ENCODE measurements around the gene RAPSN. TPM values are rescaled to one million over a fixed set of nuclear protein-coding genes. Genes with fewer than 3 reads are reported as not detected.

RAPSN gene
- total and polyA plus RNA-seq, 2 of the 8 experiments (the other 6 are each of a cell fraction or from before 2014, with no cell fraction given) = 0.06 to 0.34 TPM

- Histone ChIP-seq H4K91ac (replicated peaks; ENCODE audit: insufficient read length, low read length) (no peak overlapping the region), H3K79me1 (ENCODE audit: low read depth, low read length) (peaks cover 21% of the 10 kb centered on the region), H3K4me2 (ENCODE audit: insufficient read depth in 1 of 2, low read depth in 2 of 2, low read length in 2 of 2) (no peak overlapping the region), H2BK120ac (replicated peaks; ENCODE audit: low read depth, low read length) (no peak overlapping the region), H4K8ac (ENCODE audit: extremely low read depth, insufficient read depth, low read length) (no peak overlapping the region), H3K4me3 (ENCODE audit: extremely low read depth in 1 of 4, insufficient read depth in 2 of 4, low read depth in 3 of 4, low read length in 4 of 4) (no peak overlapping the region), H3K36me3 (ENCODE audit: control insufficient read depth in 2 of 4, insufficient read depth in 4 of 4, low read length in 3 of 4) (peaks cover 0 to 16% (median 0%) of the 10 kb centered on the region in 4 experiments; a peak in 2 of 8 replicates), H2BK12ac (ENCODE audit: low read depth, low read length) (no peak overlapping the region), H2BK15ac (ENCODE audit: low read length) (no peak overlapping the region), H3K27ac (ENCODE audit: low read depth, low read length) (no peak overlapping the region), H3K56ac (replicated peaks; ENCODE audit: insufficient read length, low read depth, low read length) (no peak overlapping the region), H2BK5ac (ENCODE audit: low read depth, low read length) (no peak overlapping the region), H3K79me2 (ENCODE audit: control insufficient read depth in 1 of 2, insufficient read depth in 2 of 2, low read length in 2 of 2) (peaks cover 9 to 96% of the 10 kb centered on the region in 2 experiments), H3K23me2 (ENCODE audit: low read depth, low read length) (no peaks in the 10 kb centered on the region; the same call in 1 of the 2 replicates), H4K20me1 (replicated peaks in 1 of 2; ENCODE audit: control insufficient read depth in 1 of 2, insufficient read depth in 2 of 2, low read length in 2 of 2) (peaks cover 4 to 18% of the 10 kb centered on the region in 2 experiments), H3K9ac (replicated peaks in 1 of 4; ENCODE audit: extremely low read depth in 1 of 4, low read depth in 3 of 4, low read length in 3 of 4) (no peak overlapping the region), H4K5ac (ENCODE audit: insufficient read length, low read depth, low read length) (no peak overlapping the region), H2AK5ac (ENCODE audit: low read depth, low read length) (no peak overlapping the region), H3K14ac (ENCODE audit: insufficient read length) (no peak overlapping the region), H3K27me3 (replicated peaks in 1 of 4; ENCODE audit: control insufficient read depth in 3 of 4, extremely low read depth in 1 of 4, insufficient read depth in 3 of 4, low read length in 3 of 4) (no peaks in the 10 kb centered on the region), H3K18ac (ENCODE audit: extremely low read depth, low read length) (no peak overlapping the region), H3K23ac (ENCODE audit: insufficient read length) (no peak overlapping the region), H3K9me3 (ENCODE audit: insufficient read depth in 2 of 2, low read depth in 1 of 2, low read length in 1 of 2) (no peaks in the 10 kb centered on the region), H3K4ac (replicated peaks; ENCODE audit: insufficient read length, low read depth, low read length) (no peak overlapping the region), H3K4me1 (replicated peaks in 1 of 4; ENCODE audit: control insufficient read depth in 3 of 4, insufficient read depth in 4 of 4, low read length in 3 of 4) (peaks cover 0 to 12% (median 2%) of the 10 kb centered on the region in 4 experiments; a peak in 4 of 7 replicates), H2BK20ac (ENCODE audit: low read length) (no peak overlapping the region), H2AFZ (ENCODE audit: low read length) (no peak overlapping the region)
- WGBS, 2 experiments (ENCODE audit: extremely low coverage in 1 of 2, insufficient coverage in 1 of 2, insufficient read length in 1 of 2, insufficient replicate concordance in 2 of 2, low coverage in 1 of 2, low lambda C conversion rate in 2 of 2, missing lambda C conversion rate in 1 of 2) = 96% methylated on average over 3 of the region's 3 CpGs; no CpG with 5 or more reads in 1 of the 2 experiments
- no peak for FAIRE-seq
- DNase-seq (ENCODE audit: low read depth in 1 of 2, low spot score in 2 of 2) = no peak
- POLR2A ChIA-PET (ENCODE audit: partially characterized antibody) = interaction anchor here (0.9 to 1.8 kb wide), 4 partner anchors 9 to 54 kb away, joined by 3 to 5 read pairs (median 4); no protein-coding TSS in a partner anchor
- no peak for TF ChIP-seq CREB1 (IDR thresholded peaks at IDR 0.05)
- no peak for TF ChIP-seq SP4 (IDR thresholded peaks at IDR 0.05; ENCODE audit: low read length)
- no peak for TF ChIP-seq RBBP5 (IDR thresholded peaks at IDR 0.05; ENCODE audit: borderline replicate concordance, low read depth, low read length)
- TF ChIP-seq SP1 (IDR thresholded peaks at IDR 0.05; ENCODE audit: low read depth, low read length) = no peak
- no peak for TF ChIP-seq POLR2AphosphoS5 (IDR thresholded peaks at IDR 0.05; ENCODE audit: low read depth, low read length)
- no peak for TF ChIP-seq RNF2 (IDR thresholded peaks at IDR 0.05; ENCODE audit: borderline replicate concordance, low read depth, low read length, missing control alignments, poor library complexity, severe bottlenecking)
- no peak for TF ChIP-seq SP2 (IDR thresholded peaks at IDR 0.05; ENCODE audit: low read length)
- TF ChIP-seq FOSL1 (IDR thresholded peaks at IDR 0.05; ENCODE audit: insufficient read depth, low read depth, low read length) = no peak
- TF ChIP-seq CTBP2 (IDR thresholded peaks at IDR 0.05; ENCODE audit: borderline replicate concordance, insufficient read depth, insufficient read length, low read length) = no peak
- CTCF ChIA-PET (ENCODE audit: partially characterized antibody) = interaction anchor here (0.8 to 1.9 kb wide), 4 partner anchors 9 to 119 kb away, joined by 3 to 7 read pairs (median 4); no protein-coding TSS in a partner anchor
Measured at GRCh38 chr11:47498149-47498548, 49.2 kb upstream of the RAPSN start.
